Ovary (tissue), 9 donors: ENCODE data around the gene STIM1. TPM values are rescaled to one million over a fixed set of nuclear protein-coding genes. Genes with fewer than 3 reads are reported as not detected.
A peak's percentile ranks its signal among the peaks of the same experiment; 100 is the strongest.

Experiments
- DNase-seq, 5 donors: peaks; one replicate each; pipeline ENCODE4 v3.0.0-alpha.2; 2019 to 2020
- H3K27ac ChIP-seq, 2 donors: fragments of 200-600 bp; one replicate each; pipeline versions ENCODE4 v1.5.1 to v1.8.0; 2019 to 2022
- H3K27me3 ChIP-seq: fragments of 200-600 bp; one replicate; pipeline ENCODE4 v1.8.0; 2022
- H3K36me3 ChIP-seq: fragments of 200-600 bp; sonication (generic); one replicate; pipeline ENCODE4 v1.5.1; 2019
- H3K4me1 ChIP-seq: one replicate; pipeline ENCODE4 v1.8.1; 2013; ENCODE audit warnings: mild to moderate bottlenecking, moderate library complexity; ENCODE audit not compliant: insufficient read depth
- H3K4me3 ChIP-seq: fragments of 200-600 bp; sonication (generic); one replicate; pipeline ENCODE4 v1.5.1; 2017
- H3K9me3 ChIP-seq, 2 donors: fragments of 200-600 bp in 1 of 2; sonication (generic) in 1 of 2; one replicate each; pipeline versions ENCODE4 v1.5.1 to v1.8.1; 2013 to 2019; ENCODE audit warnings: mild to moderate bottlenecking in 1 of 2, moderate library complexity in 1 of 2
- EP300 ChIP-seq: sonication (generic); formaldehyde crosslinking; IDR thresholded peaks from one replicate; pipeline ENCODE4 v1.6.1; 2017; ENCODE audit warnings: antibody characterized with exemption
- POLR2A ChIP-seq: fragments of 450-650 bp; IDR thresholded peaks from one replicate; pipeline ENCODE4 v1.6.1; 2017; ENCODE audit warnings: antibody characterized with exemption, mild to moderate bottlenecking, moderate library complexity
- WGBS, 3 donors: extraction: QIAGEN DNeasy Blood & Tissue Kit in 1 of 3; methylation state at CpG; one replicate each; pipeline versions ENCODE4 v1.1.5 to v1.1.7; 2013 to 2017; 5-methylcytosine and 5-hydroxymethylcytosine counted together
- intact Hi-C, 4 donors: fragments of 100-400 bp; cut with DNase I; formaldehyde crosslinking; loops; one replicate each; pipeline versions ENCODE4 v1.11.0 to v1.15.1; 2022 to 2023
- polyA plus RNA-seq, 2 donors: library from polyadenylated mRNA; stranded (reverse); fragments of 200-250 nt in 1 of 2; fragments of 350-450 nt in 1 of 2; fragmentation: Illumina TruSeq in 1 of 2; extraction: RNeasy Lipid Tissue Mini Kit (QIAGEN cat#74804) in 1 of 2; gene quantifications; one replicate each; pipeline ENCODE4 v1.2.3, GENCODE V29; 2013 to 2014
- total RNA-seq, 7 donors: library from RNA; depleted of rRNA in 2 of 7; stranded (reverse); fragments of >200 nt in 2 of 7; fragmentation: NEBNext Ultra II Directional in 3 of 7; extraction: Animal tissue kit (Norgen Biotek cat#: 25700) in 3 of 7; gene quantifications; one replicate each; pipeline versions ENCODE4 v1.1.0 to v1.2.4, GENCODE V29; 2016 to 2023
- TF ChIP-seq, protein P1 (sequence below), 3 donors: fragments of 450-650 bp in 2 of 3; fragments of 200-600 bp in 1 of 3; IDR thresholded peaks; one replicate each; pipeline versions ENCODE4 v1.5.1 to v1.8.0; 2016 to 2022; ENCODE audit warnings: antibody characterized with exemption in 3 of 3, mild to moderate bottlenecking in 1 of 3
- donor health status: DM: no; HTN: no; CAD: no; lungs with moderate emphysema.
- donor health status: DM: no; HTN: no; CAD: no.
- donor health status: Bipolar disorder and iron deficiency.
- donor health status: DM: yes; HTN: yes; CAD: no.
- donor health status: DM: no; HTN: no; CAD: no.
- donor health status: DM: yes; HTN: yes; CAD: no.

Gene STIM1
- total and polyA plus RNA-seq, 9 donors, result 26.1 to 75.2 (median 58.7) TPM

DNA sequence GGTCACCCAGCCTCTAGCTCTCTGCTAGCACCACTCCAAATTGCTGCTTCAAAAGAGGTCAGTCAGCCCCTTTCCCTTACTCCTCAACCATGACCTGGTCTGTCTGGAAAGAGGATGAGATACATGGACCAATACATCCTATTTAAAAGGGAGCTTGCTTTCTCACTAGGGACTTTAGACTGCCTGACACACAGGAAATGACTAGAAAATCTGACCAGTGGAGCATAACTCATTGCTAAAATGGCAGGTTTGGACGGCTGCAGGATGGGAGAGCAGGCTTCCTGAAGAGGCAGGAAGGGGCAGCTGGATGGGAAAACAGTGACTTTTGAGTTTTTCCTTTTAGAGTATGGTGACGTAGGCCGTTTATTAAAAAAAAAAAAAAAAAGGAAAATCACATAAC lies 25.3 kb downstream of the STIM1 start:
- DNase-seq, result no peak
- Histone ChIP-seq H3K27ac (peak overlapping the region in 1 of 2 donors; percentile 64), H3K27me3 (no peaks in the 10 kb centered on the region), H3K36me3 (no peaks in the 10 kb centered on the region), H3K9me3 (no peaks in the 10 kb centered on the region), H3K4me1 (peaks cover 12% of the 10 kb centered on the region), H3K4me3 (no peak overlapping the region)
- 43 to 51% (median 46%) methylated on average over 3 of the region's 3 CpGs for WGBS, 3 donors
- intact Hi-C loops, result no loop called here
- TF ChIP-seq EP300 (no peak), POLR2A (no peak)

DNA sequence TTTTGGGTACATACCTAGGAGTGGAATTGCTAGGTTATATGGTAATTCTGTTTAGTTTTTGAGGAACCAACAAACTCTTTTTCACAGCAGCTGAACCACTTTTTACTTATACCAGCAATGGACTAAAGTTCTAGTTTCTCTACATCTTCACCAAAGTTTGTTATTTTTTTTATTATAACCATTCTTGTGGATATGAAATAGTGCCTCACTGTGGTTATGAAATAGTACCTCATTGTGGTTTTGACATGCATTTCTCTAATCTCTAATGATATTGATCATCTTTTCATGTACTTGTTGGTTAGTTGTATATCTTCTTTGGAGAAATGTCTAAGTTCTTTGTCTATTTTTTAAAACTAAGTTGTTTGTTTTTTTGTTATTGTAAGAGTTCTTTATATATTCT lies 27.2 kb downstream of the STIM1 start:
- Histone ChIP-seq H3K9me3 (no peaks in the 10 kb centered on the region), H3K4me3 (no peak overlapping the region), H3K36me3 (no peaks in the 10 kb centered on the region), H3K27me3 (no peaks in the 10 kb centered on the region), H3K4me1 (peaks cover 14% of the 10 kb centered on the region), H3K27ac (no peak overlapping the region)
- DNase-seq, result no peak
- intact Hi-C loops, result no loop called here
- TF ChIP-seq EP300 (no peak), POLR2A (no peak)
- TF ChIP-seq, protein P1, sequence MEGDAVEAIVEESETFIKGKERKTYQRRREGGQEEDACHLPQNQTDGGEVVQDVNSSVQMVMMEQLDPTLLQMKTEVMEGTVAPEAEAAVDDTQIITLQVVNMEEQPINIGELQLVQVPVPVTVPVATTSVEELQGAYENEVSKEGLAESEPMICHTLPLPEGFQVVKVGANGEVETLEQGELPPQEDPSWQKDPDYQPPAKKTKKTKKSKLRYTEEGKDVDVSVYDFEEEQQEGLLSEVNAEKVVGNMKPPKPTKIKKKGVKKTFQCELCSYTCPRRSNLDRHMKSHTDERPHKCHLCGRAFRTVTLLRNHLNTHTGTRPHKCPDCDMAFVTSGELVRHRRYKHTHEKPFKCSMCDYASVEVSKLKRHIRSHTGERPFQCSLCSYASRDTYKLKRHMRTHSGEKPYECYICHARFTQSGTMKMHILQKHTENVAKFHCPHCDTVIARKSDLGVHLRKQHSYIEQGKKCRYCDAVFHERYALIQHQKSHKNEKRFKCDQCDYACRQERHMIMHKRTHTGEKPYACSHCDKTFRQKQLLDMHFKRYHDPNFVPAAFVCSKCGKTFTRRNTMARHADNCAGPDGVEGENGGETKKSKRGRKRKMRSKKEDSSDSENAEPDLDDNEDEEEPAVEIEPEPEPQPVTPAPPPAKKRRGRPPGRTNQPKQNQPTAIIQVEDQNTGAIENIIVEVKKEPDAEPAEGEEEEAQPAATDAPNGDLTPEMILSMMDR (IDR thresholded peaks at IDR 0.05), result no peak

DNA sequence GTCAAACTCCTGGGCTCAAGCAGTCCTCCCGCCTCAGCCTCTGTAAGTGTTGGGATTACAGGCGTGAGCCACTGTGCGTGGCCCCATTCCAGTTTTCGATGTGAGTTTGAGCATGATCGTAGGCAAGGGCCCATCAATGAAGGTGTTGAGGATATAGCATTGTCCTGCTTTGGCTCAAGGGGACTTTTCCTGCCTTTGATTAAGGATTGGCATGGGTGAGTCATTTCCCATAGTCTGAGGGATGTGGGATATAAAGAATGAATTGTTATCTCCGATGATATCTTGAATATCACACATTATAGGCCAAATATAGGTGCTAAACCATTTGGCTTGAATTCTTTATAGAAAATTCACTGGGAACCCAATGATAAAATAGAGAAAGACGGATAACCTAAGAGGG lies 30.4 kb downstream of the STIM1 start:
- no peaks in the 10 kb centered on the region for H3K27me3 ChIP-seq
- intact Hi-C loops, result no loop called here
- no peak overlapping the region for H3K4me3 ChIP-seq
- H3K9me3 ChIP-seq, result no peaks in the 10 kb centered on the region
- TF ChIP-seq, protein P1 (IDR thresholded peaks at IDR 0.05), result no peak
- TF ChIP-seq EP300 (no peak), POLR2A (no peak)
- DNase-seq, result no peak
- WGBS, 3 donors, result 92 to 95% (median 93%) methylated on average over 7 of the region's 7 CpGs
- H3K27ac ChIP-seq, result no peak overlapping the region
- H3K36me3 ChIP-seq, result no peaks in the 10 kb centered on the region
- H3K4me1 ChIP-seq, result peaks cover 7% of the 10 kb centered on the region

DNA sequence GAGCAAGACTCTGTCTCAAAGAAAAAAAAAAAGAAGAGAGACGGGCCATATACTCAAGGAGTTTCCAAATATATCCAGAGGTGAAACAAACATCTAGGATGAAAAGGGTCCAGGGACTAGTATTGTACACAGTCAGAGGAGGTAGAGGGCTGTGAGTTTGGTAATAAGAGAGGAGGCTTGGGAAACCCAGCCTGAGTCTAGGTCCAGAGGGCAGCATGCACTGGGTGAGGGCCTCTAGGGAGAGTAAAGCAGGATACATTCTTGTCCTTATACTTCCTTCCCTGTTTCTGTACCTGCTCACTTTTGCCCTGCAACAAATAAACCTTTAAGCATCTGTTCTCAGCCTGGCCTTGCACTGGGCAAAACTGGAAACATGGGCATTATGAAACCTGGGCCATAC lies 31.5 kb downstream of the STIM1 start:
- TF ChIP-seq POLR2A (no peak), EP300 (no peak)
- TF ChIP-seq, protein P1 (IDR thresholded peaks at IDR 0.05), result no peak
- H3K4me1 ChIP-seq, result peaks cover 7% of the 10 kb centered on the region

DNA sequence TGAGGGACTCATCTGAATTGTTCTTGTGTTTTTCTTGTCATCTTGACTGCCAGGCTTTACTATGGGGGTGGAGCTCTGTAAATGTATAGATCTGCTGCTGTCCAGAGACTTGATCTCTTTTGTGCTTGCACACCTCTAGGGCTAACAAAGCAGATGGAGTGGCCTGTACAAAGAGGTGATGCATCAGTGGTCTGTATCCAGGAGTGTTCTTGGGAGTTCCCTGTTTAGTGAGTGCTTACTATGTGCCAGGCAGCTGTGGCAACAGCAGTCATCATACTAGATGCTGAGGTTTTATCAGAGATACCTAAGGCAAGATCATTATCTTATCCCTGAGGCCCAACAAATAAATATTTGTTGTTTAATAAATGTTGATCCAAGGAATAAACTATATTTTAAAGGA lies 33.4 kb downstream of the STIM1 start:
- Histone ChIP-seq H3K27me3 (no peaks in the 10 kb centered on the region), H3K27ac (no peak overlapping the region), H3K9me3 (no peaks in the 10 kb centered on the region), H3K4me1 (peaks cover 9% of the 10 kb centered on the region), H3K36me3 (no peaks in the 10 kb centered on the region), H3K4me3 (no peak overlapping the region)
- no peak for TF ChIP-seq POLR2A
- no peak for TF ChIP-seq EP300
- TF ChIP-seq, protein P1 (IDR thresholded peaks at IDR 0.05), result no peak
- DNase-seq, result no peak
- intact Hi-C loops, result no loop called here

More for the DNA sequence above, 31.5 kb downstream of the STIM1 start:
- H3K9me3 ChIP-seq, result no peaks in the 10 kb centered on the region
- no peaks in the 10 kb centered on the region for H3K27me3 ChIP-seq
- no peak overlapping the region for H3K4me3 ChIP-seq
- DNase-seq, result no peak
- no peak overlapping the region for H3K27ac ChIP-seq
- 74 to 98% (median 94%) methylated on average over 1 of the region's 1 CpG for WGBS, 3 donors
- intact Hi-C loops, result no loop called here
- H3K36me3 ChIP-seq, result no peaks in the 10 kb centered on the region
